B cell (primary cell): Measurements from ENCODE around the gene CXXC5. TPM values are rescaled to one million over a fixed set of nuclear protein-coding genes. Genes with fewer than 3 reads are reported as not detected.
A peak's percentile ranks its signal among the peaks of the same experiment; 100 is the strongest.

Source experiments
- ATAC-seq: fragments of 200-7000 bp; cut with Tn5 transposase; one replicate; pipeline ENCODE4 v1.10.0; 2021; ENCODE audit warnings: low read depth, mild to moderate bottlenecking, moderate number of reproducible peaks, moderate library complexity
- CTCF ChIA-PET: fragments of 350-600 bp; sonication (Branson Sonifier 250); formaldehyde crosslinking; loops from one replicate; lab custom pipeline; 2021; ENCODE audit warnings: antibody characterized with exemption, inconsistent platforms; lab: Charles Lee
- POLR2A ChIA-PET: fragments of 350-600 bp; sonication (Branson Sonifier 250); formaldehyde crosslinking; loops from one replicate; lab custom pipeline; 2021; ENCODE audit warnings: antibody characterized with exemption; lab: Charles Lee
- DNase-seq: peaks from one replicate; pipeline ENCODE4 v3.0.0; 2013
- H2AFZ ChIP-seq: 2 replicates; pipeline ENCODE4 v1.6.1; 2012; ENCODE audit warnings: mild to moderate bottlenecking, low read depth, low read length; ENCODE audit not compliant: insufficient read depth, poor library complexity, severe bottlenecking
- H3K27ac ChIP-seq, 2 donors: 1 replicate in 1 of 2; 2 replicates in 1 of 2; pipeline ENCODE4 v1.5.1; 2012 to 2013; ENCODE audit warnings: low read length in 2 of 2, mild to moderate bottlenecking in 2 of 2, moderate library complexity in 1 of 2
- H3K27me3 ChIP-seq, 4 experiments: fragments of 200-600 bp in 1 of 4; sonication (generic) in 1 of 4; replicated peaks in 1 of 4; 1 replicate in 2 of 4; 2 replicates in 2 of 4; pipeline versions ENCODE4 v1.6.1 to v1.7.0; 2013 to 2016; ENCODE audit warnings: low read length in 3 of 4, mild to moderate bottlenecking in 2 of 4, mixed read lengths in 1 of 4, moderate library complexity in 1 of 4; ENCODE audit not compliant: insufficient read depth in 4 of 4, control insufficient read depth in 3 of 4; ENCODE audit errors: control extremely low read depth in 1 of 4
- H3K36me3 ChIP-seq, 2 experiments: replicated peaks in 1 of 2; 1 replicate in 1 of 2; 2 replicates in 1 of 2; pipeline versions ENCODE4 v1.6.1 to v1.7.1; 2013; ENCODE audit warnings: low read length in 1 of 2; ENCODE audit not compliant: insufficient read depth in 2 of 2, control insufficient read depth in 1 of 2; ENCODE audit errors: control extremely low read depth in 1 of 2, extremely low read depth in 1 of 2
- H3K4me1 ChIP-seq, 2 donors: fragments of 200-600 bp in 1 of 2; sonication (generic) in 1 of 2; 1 replicate in 1 of 2; 2 replicates in 1 of 2; pipeline versions ENCODE4 v1.5.1 to v1.6.1; 2013 to 2017; ENCODE audit warnings: low read length in 2 of 2; ENCODE audit not compliant: control insufficient read depth in 2 of 2, insufficient read depth in 2 of 2
- H3K4me2 ChIP-seq: replicated peaks from 2 replicates; pipeline ENCODE3; 2012; ENCODE audit warnings: mild to moderate bottlenecking, low read depth, low read length; ENCODE audit not compliant: poor library complexity, severe bottlenecking
- H3K4me3 ChIP-seq, 5 experiments: fragments of 200-600 bp in 1 of 5; sonication (generic) in 1 of 5; 1 replicate in 3 of 5; 2 replicates in 2 of 5; pipeline versions ENCODE4 v1.5.1 to v1.7.0; 2011 to 2016; ENCODE audit warnings: low read length in 4 of 5, mild to moderate bottlenecking in 4 of 5, low read depth in 2 of 5, control low read depth in 1 of 5, moderate library complexity in 1 of 5; ENCODE audit not compliant: insufficient read depth in 1 of 5; ENCODE audit errors: control extremely low read depth in 1 of 5, extremely low read depth in 1 of 5
- H3K79me2 ChIP-seq: fragments of 200-600 bp; sonication (generic); one replicate; pipeline ENCODE4 v1.6.0; 2016; ENCODE audit warnings: low read length; ENCODE audit not compliant: control insufficient read depth, insufficient read depth
- H3K9ac ChIP-seq: fragments of 200-600 bp; sonication (generic); 2 replicates; pipeline ENCODE4 v1.6.1; 2017; ENCODE audit warnings: mild to moderate bottlenecking, low read length, moderate library complexity
- H3K9me3 ChIP-seq, 3 donors: one replicate each; pipeline versions ENCODE4 v1.6.1 to v1.7.1; 2013; ENCODE audit warnings: low read length in 2 of 3; ENCODE audit not compliant: control insufficient read depth in 2 of 3, insufficient read depth in 1 of 3; ENCODE audit errors: control extremely low read depth in 1 of 3
- H4K20me1 ChIP-seq: 2 replicates; pipeline ENCODE4 v1.6.0; 2012; ENCODE audit warnings: mild to moderate bottlenecking, low read length; ENCODE audit not compliant: insufficient read depth, control insufficient read depth, poor library complexity, severe bottlenecking
- H3K27ac Mint-ChIP-seq: one replicate; pipeline ENCODE4 v1.8.0; 2021; ENCODE audit warnings: mixed read lengths
- H3K27me3 Mint-ChIP-seq: one replicate; pipeline ENCODE4 v1.8.0; 2021; ENCODE audit warnings: mixed read lengths
- H3K4me1 Mint-ChIP-seq: one replicate; pipeline ENCODE4 v1.8.0; 2021; ENCODE audit warnings: mixed read lengths
- H3K4me3 Mint-ChIP-seq: one replicate; pipeline ENCODE4 v1.8.0; 2021; ENCODE audit warnings: mixed read lengths
- H3K9me3 Mint-ChIP-seq: one replicate; pipeline ENCODE4 v1.8.0; 2022; ENCODE audit warnings: mixed read lengths; ENCODE audit not compliant: insufficient read depth
- CTCF ChIP-seq: fragments of 200-600 bp; IDR thresholded peaks from one replicate; pipeline ENCODE4 v1.8.0; 2022; ENCODE audit warnings: antibody characterized with exemption, mild to moderate bottlenecking
- EZH2 ChIP-seq: IDR thresholded peaks from 2 replicates; pipeline ENCODE4 v1.6.1; 2012; ENCODE audit warnings: borderline replicate concordance, low read depth, mild to moderate bottlenecking, moderate library complexity, low read length; ENCODE audit not compliant: insufficient read depth, poor library complexity, severe bottlenecking
- WGBS: methylation state at CpG from one replicate; pipeline ENCODE4 v1.1.5; 2013; ENCODE audit warnings: missing lambda C conversion rate; ENCODE audit not compliant: insufficient coverage; 5-methylcytosine and 5-hydroxymethylcytosine counted together
- intact Hi-C: fragments of 100-400 bp; cut with micrococcal nuclease; formaldehyde crosslinking; loops from one replicate; pipeline ENCODE4 v1.10.0; 2022
- polyA plus RNA-seq: library from polyadenylated mRNA; depleted of rRNA; stranded (reverse); fragments of >200 nt; gene quantifications from 2 replicates; pipeline ENCODE4 v1.2.3, GENCODE V29; 2012
- total RNA-seq, 2 donors: library from RNA; stranded (reverse); fragments of 120-200 nt in 1 of 2; gene quantifications; 1 replicate in 1 of 2; 2 replicates in 1 of 2; pipeline versions ENCODE4 v1.2.3 to v1.2.4, GENCODE V29; 2013 to 2022

CXXC5 gene
- total and polyA plus RNA-seq, 2 donors (not counting 1 experiment from before 2014, with no cell fraction given), result 126 to 143 TPM

DNA sequence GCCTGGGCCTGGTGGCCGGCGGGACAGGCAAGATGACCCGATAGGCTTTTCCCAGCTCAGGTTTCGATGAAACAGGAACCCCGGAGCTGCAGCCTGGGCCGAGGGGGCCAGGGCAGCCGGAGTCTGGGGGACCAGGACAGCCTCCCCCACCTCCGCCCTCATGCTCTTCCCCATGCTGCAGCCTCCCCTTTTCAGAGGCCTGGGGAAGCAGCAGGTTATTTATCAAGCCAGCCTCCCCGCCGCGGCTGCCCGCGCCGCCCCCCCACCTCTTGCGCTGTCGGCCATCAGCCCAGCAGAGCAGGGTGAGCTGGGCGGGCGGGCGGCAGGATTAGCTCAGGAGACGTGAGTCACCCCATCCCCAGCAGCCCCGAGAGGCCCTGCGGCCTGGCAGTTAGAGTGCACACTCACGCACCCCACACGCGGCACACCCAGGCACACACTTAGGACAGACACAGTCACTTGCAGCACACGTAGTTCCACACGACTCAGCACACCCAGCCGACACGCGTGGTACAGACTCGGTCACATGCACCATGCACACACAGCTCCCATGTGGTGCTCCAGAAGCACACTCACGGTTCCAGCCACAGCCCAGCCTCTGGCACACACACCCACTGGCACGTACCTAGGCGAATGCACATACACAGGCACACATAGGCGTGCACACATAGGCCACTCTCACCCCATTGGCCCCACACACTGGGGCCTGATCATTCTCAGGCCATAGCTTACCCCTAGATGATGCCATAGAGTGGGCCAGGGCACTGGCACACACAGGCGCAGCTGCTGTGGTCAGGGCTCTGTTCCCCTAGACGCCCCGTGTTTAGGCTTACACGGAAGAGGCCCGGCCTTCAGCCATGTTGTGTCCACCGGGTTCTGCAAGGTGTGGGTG lies 13.0 kb downstream of the CXXC5 start:
- peak; percentile 71 for ATAC-seq
- Mint-ChIP-seq H3K4me3 (peak overlapping the region; percentile 86), H3K27me3 (no peaks in the 10 kb centered on the region), H3K27ac (peak overlapping the region; percentile 99), H3K9me3 (no peaks in the 10 kb centered on the region), H3K4me1 (peaks cover 92% of the 10 kb centered on the region)
- peak overlapping the region; percentile 94 for H3K4me2 ChIP-seq
- TF ChIP-seq EZH2, result no peak
- TF ChIP-seq CTCF, result no peak
- ChIA-PET POLR2A (interaction anchor here (0.7 to 6.0 kb wide), 16 partner anchors 9 to 104 kb away, joined by 3 to 79 read pairs (median 6); partner anchors contain the start of genes CXXC5 and UBE2D2), CTCF (interaction anchor here (0.8 to 15.3 kb wide), 13 partner anchors 6 to 105 kb away, joined by 3 to 188 read pairs (median 5); partner anchors contain the start of gene CXXC5)
- peaks cover 98 to 100% of the 10 kb centered on the region in 2 donors for H3K4me1 ChIP-seq
- H2AFZ ChIP-seq, result no peak overlapping the region
- H3K36me3 ChIP-seq, result peaks cover 0 to 42% of the 10 kb centered on the region in 2 experiments
- peak; percentile 65 for DNase-seq
- peaks cover 99% of the 10 kb centered on the region for H4K20me1 ChIP-seq
- H3K27ac ChIP-seq, result peak overlapping the region; percentile 43 to 90
- H3K9ac ChIP-seq, result peak overlapping the region; percentile 28
- peaks cover 99% of the 10 kb centered on the region for H3K79me2 ChIP-seq
- peak overlapping the region in 3 of 5 experiments; percentile 4 to 16 (median 15) for H3K4me3 ChIP-seq
- no peaks in the 10 kb centered on the region for H3K27me3 ChIP-seq
- 19% methylated on average over 41 of the region's 41 CpGs for WGBS
- intact Hi-C loops, result loop anchor here (1.0 kb wide), 2 partner anchors 9 kb away; no protein-coding TSS in a partner anchor
- no peaks in the 10 kb centered on the region for H3K9me3 ChIP-seq
